Measurements from ENCODE around the gene KIF22. TPM values are rescaled to one million over a fixed set of nuclear protein-coding genes. Genes with fewer than 3 reads are reported as not detected.

Gene KIF22
- total RNA-seq, 2 experiments from 2014 or later, result 160 to 165 TPM

- H3K36me3 Mint-ChIP-seq (ENCODE audit: low read depth), result peaks cover 6% of the 10 kb centered on the region
- ChIA-PET POLR2A (interaction anchor here (1.2 to 1.8 kb wide), 4 partner anchors 16 to 52 kb away, joined by 3 to 8 read pairs (median 4); partner anchors contain the start of genes KIF22 and MVP), CTCF (interaction anchor here (0.9 to 2.0 kb wide), 6 partner anchors 10 to 144 kb away, joined by 3 to 7 read pairs (median 4); no protein-coding TSS in a partner anchor)
- no peak for TF ChIP-seq CTCF (IDR thresholded peaks at IDR 0.05)
- DNase-seq (no peak), ATAC-seq (peak; percentile 53)
- no peak overlapping the region for H3K4me3 Mint-ChIP-seq
- intact Hi-C loops (cut with micrococcal nuclease), result no loop called here
- no peak overlapping the region for H3K27ac Mint-ChIP-seq
- no peaks in the 10 kb centered on the region for H3K4me1 Mint-ChIP-seq (ENCODE audit: low read depth)
- no peaks in the 10 kb centered on the region for H3K27me3 Mint-ChIP-seq
- H3K9me3 Mint-ChIP-seq, result no peaks in the 10 kb centered on the region
Observed at GRCh38 chr16:29842732-29843346, 52.3 kb downstream of the KIF22 start.

GRCh38 chr16:29843931-29844330, 53.4 kb downstream of the KIF22 start:
- H3K9me3 Mint-ChIP-seq, result no peaks in the 10 kb centered on the region
- TF ChIP-seq CTCF (IDR thresholded peaks at IDR 0.05), result no peak
- ChIA-PET CTCF (interaction anchor here (0.9 to 1.9 kb wide), 4 partner anchors 9 to 143 kb away, joined by 3 to 7 read pairs (median 4); no protein-coding TSS in a partner anchor), POLR2A (interaction anchor here (0.7 to 1.8 kb wide), 3 partner anchors 17 to 36 kb away, joined by 3 to 8 read pairs (median 5); no protein-coding TSS in a partner anchor)
- no peaks in the 10 kb centered on the region for H3K4me1 Mint-ChIP-seq (ENCODE audit: low read depth)
- no peak overlapping the region for H3K4me3 Mint-ChIP-seq
- no peaks in the 10 kb centered on the region for H3K27me3 Mint-ChIP-seq
- DNase-seq, result no peak
- no peak for ATAC-seq
- H3K36me3 Mint-ChIP-seq (ENCODE audit: low read depth), result peaks cover 6% of the 10 kb centered on the region
- intact Hi-C loops (cut with micrococcal nuclease), result no loop called here
- H3K27ac Mint-ChIP-seq, result no peak overlapping the region

GRCh38 chr16:29844575-29845331, 54.2 kb downstream of the KIF22 start:
- H3K36me3 Mint-ChIP-seq (ENCODE audit: low read depth), result peaks cover 6% of the 10 kb centered on the region
- ATAC-seq (no peak), DNase-seq (no peak)
- no peak for TF ChIP-seq CTCF (IDR thresholded peaks at IDR 0.05)
- POLR2A ChIA-PET, result interaction anchor here (0.6 to 1.0 kb wide), 3 partner anchors 20 to 74 kb away, joined by 3 read pairs; partner anchors contain the start of gene KIF22
- H3K4me1 Mint-ChIP-seq (ENCODE audit: low read depth), result no peaks in the 10 kb centered on the region
- intact Hi-C loops (cut with micrococcal nuclease), result no loop called here
- H3K4me3 Mint-ChIP-seq, result no peak overlapping the region
- H3K9me3 Mint-ChIP-seq, result no peaks in the 10 kb centered on the region
- CTCF ChIA-PET, result interaction anchor here (0.7 to 5.6 kb wide), 3 partner anchors 11 to 37 kb away, joined by 3 to 95 read pairs (median 5); partner anchors contain the start of genes MVP and PAGR1
- no peaks in the 10 kb centered on the region for H3K27me3 Mint-ChIP-seq
- H3K27ac Mint-ChIP-seq, result no peak overlapping the region

- DNase-seq, result no peak
- ChIA-PET CTCF (interaction anchor here (0.6 to 5.6 kb wide), 4 partner anchors 27 to 169 kb away, joined by 4 to 95 read pairs (median 6); partner anchors contain the start of genes MVP and PAGR1), POLR2A (interaction anchor here (0.6 to 3.6 kb wide), 3 partner anchors 38 to 73 kb away, joined by 3 to 29 read pairs (median 3); partner anchors contain the start of genes KIF22 and MAZ)
- Mint-ChIP-seq H3K27me3 (no peaks in the 10 kb centered on the region), H3K4me3 (no peak overlapping the region), H3K36me3 (ENCODE audit: low read depth) (peaks cover 6% of the 10 kb centered on the region), H3K27ac (no peak overlapping the region), H3K9me3 (no peaks in the 10 kb centered on the region), H3K4me1 (ENCODE audit: low read depth) (no peaks in the 10 kb centered on the region)
- no peak for TF ChIP-seq CTCF (IDR thresholded peaks at IDR 0.05)
- no peak for ATAC-seq
- intact Hi-C loops (cut with micrococcal nuclease), result no loop called here
Observed at GRCh38 chr16:29845656-29846055, 55.1 kb downstream of the KIF22 start.

Measured in activated CD8-positive, alpha-beta T cell treated with anti-CD3 and anti-CD28 coated beads for 36 hours (primary cell).